Activated CD4-positive, alpha-beta memory T cell treated with anti-CD3 and anti-CD28 coated beads, Interleukin-2, amount 10 ng/mL, durations not matched to agents 7 days and 5 days (primary cell): Measurements from ENCODE around the gene TUBE1. TPM values are rescaled to one million over a fixed set of nuclear protein-coding genes. Genes with fewer than 3 reads are reported as not detected.

Experiments used
- CTCF ChIA-PET: fragments of 350-600 bp; sonication (Branson Sonifier 250); formaldehyde crosslinking; loops from one replicate; lab custom pipeline; 2021; ENCODE audit warnings: antibody characterized with exemption, inconsistent platforms; lab: Charles Lee
- POLR2A ChIA-PET: fragments of 350-600 bp; sonication (Branson Sonifier 250); formaldehyde crosslinking; loops from one replicate; lab custom pipeline; 2021; ENCODE audit warnings: antibody characterized with exemption; lab: Charles Lee
- DNase-seq: peaks from one replicate; pipeline ENCODE4 v3.0.0-alpha.2; 2020
- H3K27ac Mint-ChIP-seq: one replicate; pipeline ENCODE4 v1.8.0; 2021; ENCODE audit warnings: mild to moderate bottlenecking, mixed read lengths
- H3K27me3 Mint-ChIP-seq: one replicate; pipeline ENCODE4 v1.8.0; 2021; ENCODE audit warnings: mixed read lengths
- H3K36me3 Mint-ChIP-seq: one replicate; pipeline ENCODE4 v1.8.0; 2021; ENCODE audit warnings: low read depth, mixed read lengths
- H3K4me1 Mint-ChIP-seq: one replicate; pipeline ENCODE4 v1.8.0; 2021; ENCODE audit warnings: mixed read lengths
- H3K4me3 Mint-ChIP-seq: one replicate; pipeline ENCODE4 v1.8.0; 2021; ENCODE audit warnings: mild to moderate bottlenecking, mixed read lengths
- H3K9me3 Mint-ChIP-seq: one replicate; pipeline ENCODE4 v1.8.0; 2021; ENCODE audit warnings: mixed read lengths
- total RNA-seq, 2 experiments: library from RNA; stranded (reverse); gene quantifications; one replicate each; pipeline ENCODE4 v1.2.3, GENCODE V29; 2021

TUBE1 gene
- total RNA-seq, 2 experiments from 2014 or later = 23.8 to 28.5 TPM

GRCh38 chr6:112040956-112041355, 46.3 kb downstream of the TUBE1 start:
- H3K4me1 Mint-ChIP-seq = peaks cover 23% of the 10 kb centered on the region
- CTCF ChIA-PET = interaction anchor here (0.9 to 5.1 kb wide), 12 partner anchors 8 to 782 kb away, joined by 3 to 65 read pairs (median 5); partner anchors contain the start of genes FAM229B and TRAF3IP2
- H3K9me3 Mint-ChIP-seq = no peaks in the 10 kb centered on the region
- POLR2A ChIA-PET = interaction anchor here (0.9 to 2.9 kb wide), 2 partner anchors 13 to 46 kb away, joined by 3 to 20 read pairs; partner anchors contain the start of gene TUBE1
- no peaks in the 10 kb centered on the region for H3K36me3 Mint-ChIP-seq
- H3K27me3 Mint-ChIP-seq = no peaks in the 10 kb centered on the region
- no peak overlapping the region for H3K4me3 Mint-ChIP-seq
- no peak for DNase-seq
- H3K27ac Mint-ChIP-seq = no peak overlapping the region

GRCh38 chr6:112039431-112039770, 47.9 kb downstream of the TUBE1 start:
- H3K27ac Mint-ChIP-seq = no peak overlapping the region
- POLR2A ChIA-PET = interaction anchor here (1.5 to 2.9 kb wide), 2 partner anchors 11 to 1224 kb away, joined by 3 to 20 read pairs; partner anchors contain the start of gene CDK19

GRCh38 chr6:112038756-112039430, 48.4 kb downstream of the TUBE1 start:
- Mint-ChIP-seq H3K9me3 (no peaks in the 10 kb centered on the region), H3K36me3 (no peaks in the 10 kb centered on the region), H3K27ac (no peak overlapping the region), H3K4me1 (peaks cover 37% of the 10 kb centered on the region), H3K4me3 (no peak overlapping the region), H3K27me3 (no peaks in the 10 kb centered on the region)
- POLR2A ChIA-PET = interaction anchor here (1.2 to 1.5 kb wide), 2 partner anchors 21 to 1224 kb away, joined by 3 to 4 read pairs; partner anchors contain the start of gene CDK19
- CTCF ChIA-PET = interaction anchor here (1.0 to 5.1 kb wide), 5 partner anchors 10 to 329 kb away, joined by 3 to 65 read pairs (median 4); no protein-coding TSS in a partner anchor
- no peak for DNase-seq

More at GRCh38 chr6:112039431-112039770, 47.9 kb downstream of the TUBE1 start:
- Mint-ChIP-seq H3K4me1 (peaks cover 33% of the 10 kb centered on the region), H3K36me3 (no peaks in the 10 kb centered on the region), H3K9me3 (no peaks in the 10 kb centered on the region), H3K27me3 (no peaks in the 10 kb centered on the region), H3K4me3 (no peak overlapping the region)
- CTCF ChIA-PET = interaction anchor here (1.0 to 5.1 kb wide), 6 partner anchors 12 to 780 kb away, joined by 3 to 65 read pairs (median 13); a partner anchor contains a TSS
- DNase-seq = no peak

- ChIA-PET CTCF (interaction anchor here (1.3 kb wide), 1 partner anchor 10 kb away, joined by 3 read pairs; no protein-coding TSS in a partner anchor), POLR2A (interaction anchor here (1.2 to 1.5 kb wide), 2 partner anchors 21 to 1223 kb away, joined by 3 to 4 read pairs; partner anchors contain the start of gene CDK19)
- H3K4me1 Mint-ChIP-seq = peaks cover 40% of the 10 kb centered on the region
Measured at GRCh38 chr6:112038268-112038667, 49.0 kb downstream of the TUBE1 start.

GRCh38 chr6:112037783-112038216, 49.5 kb downstream of the TUBE1 start:
- POLR2A ChIA-PET = interaction anchor here (1.2 kb wide), 1 partner anchor 20 kb away, joined by 4 read pairs; no protein-coding TSS in a partner anchor
- Mint-ChIP-seq H3K27ac (no peak overlapping the region), H3K27me3 (no peaks in the 10 kb centered on the region), H3K9me3 (no peaks in the 10 kb centered on the region), H3K4me3 (no peak overlapping the region), H3K36me3 (no peaks in the 10 kb centered on the region), H3K4me1 (peaks cover 37% of the 10 kb centered on the region)
- CTCF ChIA-PET = interaction anchor here (1.3 kb wide), 1 partner anchor 9 kb away, joined by 3 read pairs; no protein-coding TSS in a partner anchor
- DNase-seq = no peak

More at GRCh38 chr6:112038268-112038667, 49.0 kb downstream of the TUBE1 start:
- Mint-ChIP-seq H3K4me3 (no peak overlapping the region), H3K36me3 (no peaks in the 10 kb centered on the region), H3K27me3 (no peaks in the 10 kb centered on the region), H3K9me3 (no peaks in the 10 kb centered on the region), H3K27ac (no peak overlapping the region)
- no peak for DNase-seq

GRCh38 chr6:112036088-112036637, 51.1 kb downstream of the TUBE1 start:
- Mint-ChIP-seq H3K4me1 (peaks cover 26% of the 10 kb centered on the region), H3K27me3 (no peaks in the 10 kb centered on the region), H3K4me3 (no peak overlapping the region), H3K36me3 (no peaks in the 10 kb centered on the region), H3K9me3 (no peaks in the 10 kb centered on the region), H3K27ac (no peak overlapping the region)
- CTCF ChIA-PET = interaction anchor here (1.3 kb wide), 1 partner anchor 9 kb away, joined by 3 read pairs; no protein-coding TSS in a partner anchor
- POLR2A ChIA-PET = interaction anchor here (0.8 to 1.5 kb wide), 2 partner anchors 17 to 22 kb away, joined by 3 read pairs; no protein-coding TSS in a partner anchor
- DNase-seq = no peak

- Mint-ChIP-seq H3K36me3 (no peaks in the 10 kb centered on the region), H3K27ac (no peak overlapping the region), H3K9me3 (no peaks in the 10 kb centered on the region), H3K4me3 (no peak overlapping the region), H3K4me1 (peaks cover 29% of the 10 kb centered on the region), H3K27me3 (no peaks in the 10 kb centered on the region)
- ChIA-PET CTCF (interaction anchor here (1.2 kb wide), 1 partner anchor 324 kb away, joined by 3 read pairs; no protein-coding TSS in a partner anchor), POLR2A (interaction anchor here (1.5 kb wide), 1 partner anchor 15 kb away, joined by 3 read pairs; no protein-coding TSS in a partner anchor)
- no peak for DNase-seq
Measured at GRCh38 chr6:112034616-112034995, 52.7 kb downstream of the TUBE1 start.

GRCh38 chr6:112033791-112034615, 53.3 kb downstream of the TUBE1 start:
- no peak overlapping the region for H3K4me3 Mint-ChIP-seq
- ChIA-PET POLR2A (no interaction called here), CTCF (no interaction called here)
- H3K4me1 Mint-ChIP-seq = peaks cover 35% of the 10 kb centered on the region
- no peak overlapping the region for H3K27ac Mint-ChIP-seq
- DNase-seq = no peak
- no peaks in the 10 kb centered on the region for H3K27me3 Mint-ChIP-seq
- no peaks in the 10 kb centered on the region for H3K36me3 Mint-ChIP-seq
- no peaks in the 10 kb centered on the region for H3K9me3 Mint-ChIP-seq

- Mint-ChIP-seq H3K9me3 (no peaks in the 10 kb centered on the region), H3K27ac (no peak overlapping the region), H3K4me1 (peaks cover 48% of the 10 kb centered on the region), H3K4me3 (no peak overlapping the region), H3K36me3 (no peaks in the 10 kb centered on the region), H3K27me3 (no peaks in the 10 kb centered on the region)
- CTCF ChIA-PET = interaction anchor here (0.9 kb wide), 1 partner anchor 8 kb away, joined by 4 read pairs; no protein-coding TSS in a partner anchor
- no peak for DNase-seq
- POLR2A ChIA-PET = interaction anchor here (1.3 kb wide), 1 partner anchor 192 kb away, joined by 3 read pairs; no protein-coding TSS in a partner anchor
Measured at GRCh38 chr6:112032728-112033127, 54.6 kb downstream of the TUBE1 start.

GRCh38 chr6:112031960-112032359, 55.3 kb downstream of the TUBE1 start:
- no peak for DNase-seq
- POLR2A ChIA-PET = interaction anchor here (1.3 kb wide), 1 partner anchor 192 kb away, joined by 3 read pairs; no protein-coding TSS in a partner anchor
- Mint-ChIP-seq H3K9me3 (no peaks in the 10 kb centered on the region), H3K27me3 (no peaks in the 10 kb centered on the region), H3K36me3 (no peaks in the 10 kb centered on the region), H3K4me1 (peaks cover 55% of the 10 kb centered on the region), H3K4me3 (no peak overlapping the region), H3K27ac (no peak overlapping the region)
- CTCF ChIA-PET = no interaction called here

GRCh38 chr6:112030961-112031660, 56.2 kb downstream of the TUBE1 start:
- Mint-ChIP-seq H3K36me3 (peaks cover 2% of the 10 kb centered on the region), H3K27ac (no peak overlapping the region), H3K4me1 (peaks cover 60% of the 10 kb centered on the region), H3K27me3 (no peaks in the 10 kb centered on the region), H3K4me3 (no peak overlapping the region), H3K9me3 (peaks cover 3% of the 10 kb centered on the region)
- DNase-seq = no peak
- ChIA-PET POLR2A (no interaction called here), CTCF (interaction anchor here (0.9 to 1.7 kb wide), 2 partner anchors 10 to 12 kb away, joined by 3 read pairs; no protein-coding TSS in a partner anchor)
